PC-9 (cell line): ENCODE data around the gene CDK11A.
"Not testable (repeated sequence)": the region's sequence is repeated elsewhere in the genome, so short reads cannot be mapped to it uniquely, and the experiment has no call there.

Source experiments
- CTCF ChIP-seq: fragments of 200-600 bp; sonication (generic); conservative IDR thresholded peaks from 2 replicates; pipeline ENCODE4 v1.6.1; 2017; ENCODE audit warnings: mixed run types, antibody characterized with exemption, mild to moderate bottlenecking, moderate library complexity
- EZH2 ChIP-seq: fragments of 200-600 bp; sonication (generic); IDR thresholded peaks from 2 replicates; pipeline ENCODE4 v1.8.0; 2017; ENCODE audit warnings: antibody characterized with exemption, low read depth

GRCh38 chr1:1700067-1700466, 24.1 kb downstream of the CDK11A start:
- TF ChIP-seq CTCF, EZH2: not testable (repeated sequence)
